Measurements from ENCODE around the gene YAE1. TPM values are rescaled to one million over a fixed set of nuclear protein-coding genes. Genes with fewer than 3 reads are reported as not detected.

Gene YAE1
- total RNA-seq, 2 experiments from 2014 or later: 4.6 to 5.5 TPM

DNA sequence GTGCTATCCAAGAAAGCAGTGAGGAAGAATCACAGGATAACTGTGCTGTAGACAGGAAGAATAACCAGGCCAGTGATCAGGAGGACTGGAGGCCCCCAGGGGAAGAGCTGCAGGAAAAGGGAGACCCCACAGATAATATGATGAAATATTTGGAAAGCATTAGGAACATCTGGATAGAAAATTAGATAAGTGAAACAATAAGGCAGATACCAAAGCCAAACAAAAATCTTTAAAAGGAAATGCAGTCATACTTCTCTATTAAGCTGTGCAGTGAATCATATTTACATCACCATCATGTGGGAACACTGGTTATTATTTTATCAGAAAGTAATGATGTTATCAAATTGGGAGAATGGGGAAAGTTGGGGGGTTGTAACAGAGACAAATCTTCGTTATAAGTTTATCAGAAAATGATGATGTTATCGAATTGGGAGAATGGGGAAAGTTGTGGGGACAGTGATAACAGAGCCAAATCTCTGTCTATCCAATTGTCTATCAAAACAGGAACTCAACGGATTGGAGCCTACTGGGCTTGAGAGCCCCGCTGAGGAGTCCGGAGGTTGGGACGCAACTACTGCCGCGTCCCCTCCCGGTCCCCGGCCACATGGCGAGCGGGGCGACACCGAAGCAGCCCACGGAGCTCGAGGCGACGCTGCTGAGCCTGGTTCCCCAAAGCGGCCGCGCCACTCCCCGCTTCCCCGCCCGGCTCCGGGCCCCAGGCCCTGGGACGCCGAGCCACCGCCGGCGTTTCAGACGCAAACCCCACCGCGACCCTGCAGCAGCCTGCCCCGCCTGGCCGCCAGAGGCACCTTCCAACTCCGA lies 43.1 kb downstream of the YAE1 start:
- intact Hi-C loops (cut with micrococcal nuclease): loop anchor here (1.0 kb wide), 2 partner anchors 14 to 17 kb away; partner anchors contain the start of gene RALA
- peak overlapping the region; percentile 39 for H3K27ac Mint-ChIP-seq
- H3K36me3 Mint-ChIP-seq (ENCODE audit: low read depth): no peaks in the 10 kb centered on the region
- H3K4me1 Mint-ChIP-seq (ENCODE audit: low read depth): peaks cover 48% of the 10 kb centered on the region
- no peaks in the 10 kb centered on the region for H3K9me3 Mint-ChIP-seq
- H3K4me3 Mint-ChIP-seq: peak overlapping the region; percentile 55
- CTCF ChIA-PET: interaction anchor here (0.6 to 1.9 kb wide), 6 partner anchors 13 to 49 kb away, joined by 3 to 12 read pairs (median 4); partner anchors contain the start of gene RALA
- peaks cover 3% of the 10 kb centered on the region for H3K27me3 Mint-ChIP-seq (ENCODE audit: low read depth)
- DNase-seq: peak; percentile 20

DNA sequence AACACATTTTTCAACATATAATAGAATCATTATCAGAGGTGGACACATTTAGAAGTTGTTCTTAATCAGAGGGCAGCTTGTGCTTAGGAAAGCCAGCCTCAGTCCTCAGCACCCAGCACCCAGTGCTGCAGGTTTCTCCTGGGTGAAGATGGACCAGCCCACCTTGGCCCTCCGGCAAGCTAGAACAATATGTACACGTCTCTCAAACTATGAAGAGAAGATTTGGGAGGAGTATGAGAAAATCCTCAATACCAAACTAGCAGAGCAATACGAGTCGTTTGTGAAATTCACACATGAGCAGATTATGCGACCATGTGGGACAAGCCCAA lies 43.7 kb downstream of the YAE1 start:
- no peaks in the 10 kb centered on the region for H3K36me3 Mint-ChIP-seq (ENCODE audit: low read depth)
- no peaks in the 10 kb centered on the region for H3K9me3 Mint-ChIP-seq
- H3K4me1 Mint-ChIP-seq (ENCODE audit: low read depth): peaks cover 45% of the 10 kb centered on the region
- no peak for DNase-seq
- CTCF ChIA-PET: interaction anchor here (0.8 to 1.9 kb wide), 4 partner anchors 16 to 29 kb away, joined by 3 to 12 read pairs (median 4); no protein-coding TSS in a partner anchor
- H3K27me3 Mint-ChIP-seq (ENCODE audit: low read depth): peaks cover 3% of the 10 kb centered on the region
- peak overlapping the region; percentile 36 for H3K4me3 Mint-ChIP-seq
- H3K27ac Mint-ChIP-seq: no peak overlapping the region
- intact Hi-C loops (cut with micrococcal nuclease): loop anchor here (1.0 kb wide), 2 partner anchors 13 to 18 kb away; partner anchors contain the start of gene RALA

DNA sequence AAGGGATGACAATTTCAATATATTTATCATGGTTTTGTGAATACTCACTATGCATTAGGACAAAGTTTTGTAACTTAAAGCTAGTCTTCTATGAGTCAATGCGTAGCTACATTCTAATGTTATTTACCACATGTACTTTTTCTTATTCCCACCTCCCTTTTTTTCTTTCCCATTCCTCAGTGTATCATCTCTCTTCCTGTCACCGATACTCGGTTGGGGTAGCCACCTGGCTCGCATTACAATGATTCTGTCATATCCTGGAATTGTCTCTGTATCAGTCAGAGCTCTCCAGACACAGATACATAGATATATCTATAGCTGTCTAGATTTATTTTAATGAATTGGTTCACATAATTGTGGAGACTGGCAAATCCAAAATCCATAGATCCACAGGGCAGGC lies 47.4 kb downstream of the YAE1 start:
- Mint-ChIP-seq H3K4me1 (ENCODE audit: low read depth) (peaks cover 16% of the 10 kb centered on the region), H3K9me3 (no peaks in the 10 kb centered on the region), H3K27me3 (ENCODE audit: low read depth) (peaks cover 3% of the 10 kb centered on the region), H3K27ac (no peak overlapping the region), H3K36me3 (ENCODE audit: low read depth) (no peaks in the 10 kb centered on the region), H3K4me3 (no peak overlapping the region)
- no peak for DNase-seq
- intact Hi-C loops (cut with micrococcal nuclease): no loop called here
- CTCF ChIA-PET: interaction anchor here (1.0 kb wide), 1 partner anchor 32 kb away, joined by 3 read pairs; no protein-coding TSS in a partner anchor

GRCh38 chr7:39614299-39614698 lies 48.1 kb downstream of the YAE1 start:
- no peaks in the 10 kb centered on the region for H3K36me3 Mint-ChIP-seq (ENCODE audit: low read depth)
- CTCF ChIA-PET: interaction anchor here (1.0 kb wide), 1 partner anchor 111 kb away, joined by 3 read pairs; no protein-coding TSS in a partner anchor
- no peak overlapping the region for H3K4me3 Mint-ChIP-seq
- peaks cover 3% of the 10 kb centered on the region for H3K27me3 Mint-ChIP-seq (ENCODE audit: low read depth)
- intact Hi-C loops (cut with micrococcal nuclease): no loop called here
- no peak for DNase-seq
- H3K9me3 Mint-ChIP-seq: no peaks in the 10 kb centered on the region
- H3K4me1 Mint-ChIP-seq (ENCODE audit: low read depth): peaks cover 10% of the 10 kb centered on the region
- no peak overlapping the region for H3K27ac Mint-ChIP-seq

DNA sequence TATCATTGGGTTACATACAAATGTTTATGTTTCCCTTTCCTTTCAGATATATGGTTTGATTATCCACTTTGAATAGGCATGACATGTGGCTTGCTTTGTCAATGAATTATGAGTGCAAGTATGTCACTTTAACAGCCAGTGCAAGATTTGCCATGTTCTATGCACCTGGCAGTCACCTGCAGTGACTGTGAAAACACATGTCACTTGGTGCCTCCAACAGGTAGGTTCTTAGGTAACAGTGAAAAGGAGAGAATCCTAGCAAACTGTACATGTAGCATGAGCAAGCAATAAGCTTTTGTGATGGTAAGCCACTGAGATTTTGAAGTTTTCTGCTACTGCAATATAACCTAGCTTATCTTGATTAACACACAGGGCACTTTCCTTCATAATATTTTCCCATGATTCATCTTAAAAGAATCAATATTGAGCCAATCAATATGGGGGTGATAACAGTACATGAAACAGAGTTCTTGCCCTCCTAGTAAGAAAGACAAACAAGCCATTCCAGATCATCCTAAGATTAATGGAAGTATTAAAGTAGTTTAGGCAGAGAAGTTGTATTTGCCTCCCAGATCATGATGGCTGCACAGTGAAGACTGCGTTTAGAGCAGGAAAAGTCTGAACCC lies 49.3 kb downstream of the YAE1 start:
- no peak overlapping the region for H3K4me3 Mint-ChIP-seq
- no peak overlapping the region for H3K27ac Mint-ChIP-seq
- H3K4me1 Mint-ChIP-seq (ENCODE audit: low read depth): peaks cover 2% of the 10 kb centered on the region
- H3K27me3 Mint-ChIP-seq (ENCODE audit: low read depth): peaks cover 3% of the 10 kb centered on the region
- H3K36me3 Mint-ChIP-seq (ENCODE audit: low read depth): no peaks in the 10 kb centered on the region
- intact Hi-C loops (cut with micrococcal nuclease): no loop called here
- CTCF ChIA-PET: interaction anchor here (1.8 kb wide), 1 partner anchor 35 kb away, joined by 6 read pairs; no protein-coding TSS in a partner anchor
- H3K9me3 Mint-ChIP-seq: no peaks in the 10 kb centered on the region
- DNase-seq: no peak

- Mint-ChIP-seq H3K4me1 (ENCODE audit: low read depth) (no peaks in the 10 kb centered on the region), H3K36me3 (ENCODE audit: low read depth) (no peaks in the 10 kb centered on the region), H3K9me3 (no peaks in the 10 kb centered on the region), H3K27ac (no peak overlapping the region), H3K4me3 (no peak overlapping the region), H3K27me3 (ENCODE audit: low read depth) (no peaks in the 10 kb centered on the region)
- intact Hi-C loops (cut with micrococcal nuclease): no loop called here
- CTCF ChIA-PET: interaction anchor here (0.5 to 1.8 kb wide), 2 partner anchors 35 to 123 kb away, joined by 3 to 6 read pairs; no protein-coding TSS in a partner anchor
- DNase-seq: no peak
These were observed 49.9 kb downstream of the YAE1 start for GRCh38 chr7:39616138-39616537.

DNA sequence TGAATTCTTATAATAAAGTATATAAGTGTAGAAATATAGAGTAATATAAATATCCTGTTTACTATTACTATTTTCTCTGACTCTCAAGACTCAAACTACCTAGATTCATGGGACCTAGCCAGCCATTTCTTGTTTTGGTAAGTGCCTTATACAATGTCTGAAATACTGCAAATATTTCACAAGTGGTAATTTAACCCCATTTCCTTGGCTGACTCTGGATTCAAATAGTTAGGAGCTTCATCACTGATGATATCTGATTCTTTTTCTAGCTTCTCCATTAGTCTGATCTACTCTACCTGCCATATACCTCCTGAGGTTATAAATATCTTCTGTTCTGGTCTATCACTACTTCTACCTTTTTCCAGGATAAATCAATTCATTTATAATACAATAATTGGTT lies 50.8 kb downstream of the YAE1 start:
- Mint-ChIP-seq H3K36me3 (ENCODE audit: low read depth) (no peaks in the 10 kb centered on the region), H3K9me3 (no peaks in the 10 kb centered on the region), H3K4me1 (ENCODE audit: low read depth) (peaks cover 3% of the 10 kb centered on the region), H3K27ac (no peak overlapping the region), H3K27me3 (ENCODE audit: low read depth) (no peaks in the 10 kb centered on the region), H3K4me3 (no peak overlapping the region)
- DNase-seq: no peak
- CTCF ChIA-PET: interaction anchor here (1.0 to 1.3 kb wide), 2 partner anchors 19 to 125 kb away, joined by 3 read pairs; no protein-coding TSS in a partner anchor
- intact Hi-C loops (cut with micrococcal nuclease): no loop called here

- Mint-ChIP-seq H3K36me3 (ENCODE audit: low read depth) (no peaks in the 10 kb centered on the region), H3K27ac (no peak overlapping the region), H3K4me3 (no peak overlapping the region), H3K9me3 (no peaks in the 10 kb centered on the region), H3K27me3 (ENCODE audit: low read depth) (no peaks in the 10 kb centered on the region), H3K4me1 (ENCODE audit: low read depth) (peaks cover 10% of the 10 kb centered on the region)
- no peak for DNase-seq
- intact Hi-C loops (cut with micrococcal nuclease): no loop called here
- CTCF ChIA-PET: no interaction called here
These were observed 52.7 kb downstream of the YAE1 start for GRCh38 chr7:39618868-39619267.

DNA sequence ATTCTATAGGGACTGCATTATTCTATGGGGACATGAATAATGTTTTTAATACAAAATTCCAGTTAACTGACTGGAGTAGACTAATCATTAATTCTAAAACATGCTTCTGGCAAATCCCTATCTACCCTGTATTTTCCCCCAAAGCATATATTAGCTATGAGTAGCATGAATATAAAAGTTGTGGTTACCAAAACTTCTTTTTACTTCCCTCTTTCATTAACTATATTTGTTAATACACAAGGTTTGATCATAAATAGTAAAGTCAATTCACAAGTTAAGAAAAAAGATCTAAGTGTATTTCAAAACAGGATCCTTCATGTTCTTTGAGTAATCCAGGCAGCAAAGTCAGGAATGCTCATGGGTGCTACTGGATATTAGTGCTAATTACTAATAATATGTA lies 54.3 kb downstream of the YAE1 start:
- H3K4me1 Mint-ChIP-seq (ENCODE audit: low read depth): peaks cover 22% of the 10 kb centered on the region
- H3K9me3 Mint-ChIP-seq: no peaks in the 10 kb centered on the region
- H3K27ac Mint-ChIP-seq: no peak overlapping the region
- CTCF ChIA-PET: interaction anchor here (0.7 to 5.4 kb wide), 3 partner anchors 12 to 40 kb away, joined by 3 to 55 read pairs (median 4); no protein-coding TSS in a partner anchor
- H3K4me3 Mint-ChIP-seq: no peak overlapping the region
- no peaks in the 10 kb centered on the region for H3K27me3 Mint-ChIP-seq (ENCODE audit: low read depth)
- DNase-seq: no peak
- peaks cover 5% of the 10 kb centered on the region for H3K36me3 Mint-ChIP-seq (ENCODE audit: low read depth)
- intact Hi-C loops (cut with micrococcal nuclease): loop anchor here (5.0 kb wide), 1 partner anchor 713 kb away; the partner anchor contains the start of gene VPS41

DNA sequence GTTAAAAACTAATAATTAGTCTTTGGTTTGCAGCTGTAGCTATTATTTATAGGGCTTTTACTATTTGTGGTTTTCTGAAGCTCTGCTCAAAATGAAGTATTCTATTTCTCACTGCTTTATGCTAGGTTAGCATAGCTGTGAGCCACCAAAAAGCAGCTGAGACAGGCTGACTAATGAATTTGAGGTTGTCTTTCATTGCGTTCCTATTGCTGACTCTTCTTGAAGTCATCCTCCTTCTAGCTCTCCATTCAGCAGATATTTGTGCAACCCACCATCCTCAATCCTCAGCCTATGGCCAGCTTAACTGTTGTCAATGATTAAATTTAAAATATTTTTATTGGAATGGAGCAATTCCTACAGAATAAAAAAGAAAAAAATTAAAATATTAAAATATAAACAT lies 55.1 kb downstream of the YAE1 start:
- no peaks in the 10 kb centered on the region for H3K27me3 Mint-ChIP-seq (ENCODE audit: low read depth)
- DNase-seq: no peak
- H3K9me3 Mint-ChIP-seq: no peaks in the 10 kb centered on the region
- CTCF ChIA-PET: interaction anchor here (0.7 to 5.4 kb wide), 3 partner anchors 11 to 41 kb away, joined by 3 to 55 read pairs (median 4); no protein-coding TSS in a partner anchor
- no peak overlapping the region for H3K4me3 Mint-ChIP-seq
- H3K27ac Mint-ChIP-seq: no peak overlapping the region
- peaks cover 5% of the 10 kb centered on the region for H3K36me3 Mint-ChIP-seq (ENCODE audit: low read depth)
- intact Hi-C loops (cut with micrococcal nuclease): loop anchor here (5.0 kb wide), 1 partner anchor 714 kb away; the partner anchor contains the start of gene VPS41
- H3K4me1 Mint-ChIP-seq (ENCODE audit: low read depth): peaks cover 29% of the 10 kb centered on the region

DNA sequence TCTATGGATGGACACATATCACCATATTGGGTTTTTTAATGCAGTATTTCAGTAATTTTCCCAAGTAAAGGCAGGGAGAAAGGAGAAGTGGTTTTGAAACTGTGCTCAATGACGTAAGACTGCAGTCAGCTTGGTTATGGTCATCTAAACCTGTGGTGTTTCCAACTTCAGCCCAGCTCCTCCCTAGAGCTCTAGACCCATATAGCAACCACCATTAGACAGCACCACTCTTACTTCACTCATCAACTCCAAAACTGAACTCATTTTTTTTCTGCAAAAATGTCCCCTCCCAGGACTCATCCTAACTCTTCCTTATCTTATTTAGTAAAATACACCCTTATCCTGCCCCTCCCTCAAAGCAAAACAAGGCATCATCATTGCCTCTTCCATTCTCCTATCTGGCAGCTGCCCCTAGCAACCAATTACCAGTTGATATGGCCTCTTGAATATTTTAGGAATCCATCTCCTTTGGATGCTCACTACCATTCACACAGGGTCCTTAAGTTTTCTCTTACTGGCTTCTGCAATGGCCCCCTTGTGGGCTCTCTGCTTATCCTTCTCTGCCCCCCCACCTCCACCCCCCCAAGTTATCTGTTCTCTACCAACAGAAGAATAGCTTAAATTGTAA lies 55.7 kb downstream of the YAE1 start:
- peaks cover 5% of the 10 kb centered on the region for H3K36me3 Mint-ChIP-seq (ENCODE audit: low read depth)
- peak overlapping the region; percentile 55 for H3K27ac Mint-ChIP-seq
- no peaks in the 10 kb centered on the region for H3K9me3 Mint-ChIP-seq
- CTCF ChIA-PET: interaction anchor here (5.4 kb wide), 1 partner anchor 42 kb away, joined by 55 read pairs; no protein-coding TSS in a partner anchor
- intact Hi-C loops (cut with micrococcal nuclease): loop anchor here (5.0 kb wide), 1 partner anchor 715 kb away; the partner anchor contains the start of gene VPS41
- no peak for DNase-seq
- peaks cover 34% of the 10 kb centered on the region for H3K4me1 Mint-ChIP-seq (ENCODE audit: low read depth)
- peak overlapping the region; percentile 97 for H3K4me3 Mint-ChIP-seq
- no peaks in the 10 kb centered on the region for H3K27me3 Mint-ChIP-seq (ENCODE audit: low read depth)

All from activated naive CD4-positive, alpha-beta T cell treated with anti-CD3 and anti-CD28 coated beads for 36 hours (primary cell).